H9 (cell line): ENCODE results near the gene TRPC4AP. TPM values are rescaled to one million over a fixed set of nuclear protein-coding genes. Genes with fewer than 3 reads are reported as not detected.

Experiments used
- DNase-seq: peaks from one replicate; pipeline ENCODE4 v3.0.0-alpha.2; 2017
- H2AFZ ChIP-seq: one replicate; pipeline ENCODE4 v1.6.1; 2013; ENCODE audit warnings: mild to moderate bottlenecking, low read length, control low read depth, moderate library complexity
- H2AK5ac ChIP-seq: 2 replicates; pipeline ENCODE4 v1.6.1; 2013; ENCODE audit warnings: low read length, control low read depth, mixed read lengths; ENCODE audit not compliant: insufficient read length
- H2BK120ac ChIP-seq: one replicate; pipeline ENCODE4 v1.6.1; 2013; ENCODE audit warnings: low read depth, mild to moderate bottlenecking, low read length, control low read depth, inconsistent platforms; ENCODE audit not compliant: poor library complexity, severe bottlenecking
- H2BK12ac ChIP-seq: 2 replicates; pipeline ENCODE4 v1.6.1; 2013; ENCODE audit warnings: low read length, control low read depth, mixed read lengths, low read depth; ENCODE audit not compliant: insufficient read length
- H2BK15ac ChIP-seq: 2 replicates; pipeline ENCODE4 v1.6.1; 2013; ENCODE audit warnings: low read depth, low read length, control low read depth
- H2BK20ac ChIP-seq: one replicate; pipeline ENCODE4 v1.6.1; 2013; ENCODE audit warnings: low read depth, mild to moderate bottlenecking, low read length, control low read depth, inconsistent platforms; ENCODE audit not compliant: poor library complexity, severe bottlenecking
- H2BK5ac ChIP-seq: 2 replicates; pipeline ENCODE4 v1.6.1; 2013; ENCODE audit warnings: low read length, control low read depth, mixed read lengths; ENCODE audit not compliant: insufficient read length
- H3K14ac ChIP-seq: 2 replicates; pipeline ENCODE4 v1.6.1; 2013; ENCODE audit warnings: low read length, control low read depth; ENCODE audit not compliant: insufficient read depth
- H3K18ac ChIP-seq: 2 replicates; pipeline ENCODE4 v1.6.1; 2013; ENCODE audit warnings: low read depth, mild to moderate bottlenecking, mixed read lengths, low read length, control low read depth; ENCODE audit not compliant: insufficient read length
- H3K23ac ChIP-seq: 2 replicates; pipeline ENCODE4 v1.6.1; 2013; ENCODE audit warnings: low read length, control low read depth, mixed read lengths, low read depth; ENCODE audit not compliant: insufficient read length
- H3K23me2 ChIP-seq: 2 replicates; pipeline ENCODE4 v1.6.1; 2013; ENCODE audit warnings: low read depth, mild to moderate bottlenecking, mixed read lengths, low read length, control low read depth; ENCODE audit not compliant: insufficient read length, poor library complexity, severe bottlenecking
- H3K27ac ChIP-seq: 2 replicates; pipeline ENCODE4 v1.5.1; 2013; ENCODE audit warnings: low read length, control low read depth, mixed read lengths, low read depth; ENCODE audit not compliant: insufficient read length
- H3K27me3 ChIP-seq: 2 replicates; pipeline ENCODE4 v1.6.1; 2013; ENCODE audit warnings: low read length, control low read depth, inconsistent platforms; ENCODE audit not compliant: insufficient read depth
- H3K4ac ChIP-seq: 2 replicates; pipeline ENCODE4 v1.6.1; 2013; ENCODE audit warnings: low read depth, mild to moderate bottlenecking, control low read depth, inconsistent platforms, low read length, moderate library complexity
- H3K4me1 ChIP-seq: 2 replicates; pipeline ENCODE4 v1.6.1; 2013; ENCODE audit warnings: low read length, control low read depth, inconsistent platforms; ENCODE audit not compliant: insufficient read depth
- H3K4me2 ChIP-seq: 2 replicates; pipeline ENCODE4 v1.6.1; 2013; ENCODE audit warnings: low read length, control low read depth, mixed read lengths; ENCODE audit not compliant: insufficient read length, insufficient read depth
- H3K56ac ChIP-seq: 2 replicates; pipeline ENCODE4 v1.6.1; 2013; ENCODE audit warnings: low read depth, mild to moderate bottlenecking, mixed read lengths, low read length, control low read depth; ENCODE audit not compliant: insufficient read length
- H3K79me1 ChIP-seq: 2 replicates; pipeline ENCODE4 v1.6.1; 2013; ENCODE audit warnings: low read depth, mild to moderate bottlenecking, moderate library complexity, low read length, control low read depth, inconsistent platforms; ENCODE audit not compliant: insufficient read depth, poor library complexity, severe bottlenecking
- H3K79me2 ChIP-seq: 2 replicates; pipeline ENCODE4 v1.6.1; 2013; ENCODE audit warnings: low read length, control low read depth, inconsistent platforms; ENCODE audit not compliant: insufficient read depth
- H3K9ac ChIP-seq: 2 replicates; pipeline ENCODE4 v1.6.1; 2013; ENCODE audit warnings: low read length, control low read depth, mixed read lengths; ENCODE audit not compliant: insufficient read length; ENCODE audit errors: extremely low read depth
- H3K9me3 ChIP-seq: one replicate; pipeline ENCODE4 v1.6.1; 2013; ENCODE audit warnings: low read depth, low read length, inconsistent platforms; ENCODE audit not compliant: control insufficient read depth
- H3T11ph ChIP-seq: one replicate; pipeline ENCODE4 v1.6.1; 2013; ENCODE audit warnings: mild to moderate bottlenecking, low read length, control low read depth, inconsistent platforms
- H4K20me1 ChIP-seq: one replicate; pipeline ENCODE4 v1.6.1; 2013; ENCODE audit not compliant: control insufficient read depth, insufficient read length, insufficient read depth
- H4K5ac ChIP-seq: 2 replicates; pipeline ENCODE4 v1.6.1; 2013; ENCODE audit warnings: low read depth, mild to moderate bottlenecking, mixed read lengths, low read length, control low read depth; ENCODE audit not compliant: insufficient read length
- H4K8ac ChIP-seq: replicated peaks from 2 replicates; pipeline ENCODE4 v1.6.1; 2013; ENCODE audit warnings: low read length, control low read depth, mixed read lengths, low read depth; ENCODE audit not compliant: insufficient read length
- H4K91ac ChIP-seq: 2 replicates; pipeline ENCODE4 v1.6.1; 2013; ENCODE audit warnings: low read depth, mild to moderate bottlenecking, moderate library complexity, mixed read lengths, low read length, control low read depth; ENCODE audit not compliant: insufficient read length
- H3K27ac Mint-ChIP-seq, 3 experiments: 2 replicates in 2 of 3; 3 replicates in 1 of 3; pipeline ENCODE4 v1.8.0; 2020 to 2021; ENCODE audit warnings: mixed read lengths in 3 of 3, mild to moderate bottlenecking in 1 of 3, moderate library complexity in 1 of 3
- H3K27me3 Mint-ChIP-seq: 2 replicates; pipeline ENCODE4 v1.8.0; 2021; ENCODE audit warnings: low read depth, mild to moderate bottlenecking, moderate library complexity, mixed read lengths
- H3K36me3 Mint-ChIP-seq, 3 experiments: 2 replicates in 2 of 3; 3 replicates in 1 of 3; pipeline ENCODE4 v1.8.0; 2020 to 2021; ENCODE audit warnings: low read depth in 3 of 3, mixed read lengths in 3 of 3; ENCODE audit not compliant: insufficient read depth in 1 of 3
- H3K4me1 Mint-ChIP-seq, 2 experiments: 2 replicates each; pipeline ENCODE4 v1.8.0; 2020; ENCODE audit warnings: mixed read lengths in 2 of 2
- H3K4me3 Mint-ChIP-seq, 2 experiments: 2 replicates in 1 of 2; 3 replicates in 1 of 2; pipeline ENCODE4 v1.8.0; 2020 to 2021; ENCODE audit warnings: mild to moderate bottlenecking in 2 of 2, mixed read lengths in 2 of 2, moderate library complexity in 1 of 2
- H3K9me3 Mint-ChIP-seq, 2 experiments: 2 replicates in 1 of 2; 3 replicates in 1 of 2; pipeline ENCODE4 v1.8.0; 2020; ENCODE audit warnings: mild to moderate bottlenecking in 2 of 2, mixed read lengths in 2 of 2, moderate library complexity in 1 of 2
- CTCF ChIP-seq: fragments of 200-600 bp; sonication (generic); conservative IDR thresholded peaks from 3 replicates; pipeline ENCODE4 v1.8.0; 2021; ENCODE audit warnings: antibody characterized with exemption, mild to moderate bottlenecking
- WGBS: extraction: QIAGEN DNeasy Blood & Tissue Kit; methylation state at CpG from one replicate; pipeline ENCODE4 v1.1.7; 2013; ENCODE audit warnings: missing lambda C conversion rate, low lambda C conversion rate, mixed read lengths; ENCODE audit not compliant: insufficient read length; ENCODE audit errors: extremely low coverage; 5-methylcytosine and 5-hydroxymethylcytosine counted together
- total RNA-seq: library from RNA; stranded (reverse); gene quantifications from 2 replicates; pipeline ENCODE4 v1.2.1, GENCODE V29; 2021

The TRPC4AP gene
- total RNA-seq, 1 experiment from 2014 or later: 93.9 TPM

GRCh38 chr20:34994509-34995131, 98.0 kb downstream of the TRPC4AP start:
- Histone ChIP-seq H3K23me2 (no peaks in the 10 kb centered on the region), H3K23ac (no peak overlapping the region), H4K8ac (no peak overlapping the region), H3K14ac (no peak overlapping the region), H4K20me1 (no peaks in the 10 kb centered on the region), H4K5ac (no peak overlapping the region), H2BK120ac (no peak overlapping the region), H3T11ph (no peak overlapping the region), H3K4me1 (no peaks in the 10 kb centered on the region), H2BK12ac (no peak overlapping the region), H3K27ac (no peak overlapping the region), H3K9ac (no peak overlapping the region), H2BK5ac (no peak overlapping the region), H3K4ac (no peak overlapping the region), H3K56ac (no peak overlapping the region), H3K4me2 (no peak overlapping the region), H2AFZ (no peak overlapping the region), H3K18ac (no peak overlapping the region), H3K79me1 (no peaks in the 10 kb centered on the region), H3K9me3 (no peaks in the 10 kb centered on the region), H2AK5ac (no peak overlapping the region), H3K27me3 (no peaks in the 10 kb centered on the region), H2BK20ac (no peak overlapping the region), H2BK15ac (no peak overlapping the region), H3K79me2 (no peaks in the 10 kb centered on the region), H4K91ac (no peak overlapping the region)
- Mint-ChIP-seq H3K9me3 (no peaks in the 10 kb centered on the region; a peak in 1 of 5 replicates), H3K36me3 (peaks cover 8 to 48% (median 32%) of the 10 kb centered on the region in 3 experiments; a peak in 6 of 7 replicates), H3K4me3 (no peak overlapping the region; a peak in 1 of 5 replicates), H3K27ac (no peak overlapping the region; a peak in 1 of 7 replicates), H3K27me3 (peaks cover 2% of the 10 kb centered on the region), H3K4me1 (peaks cover 0 to 3% of the 10 kb centered on the region in 2 experiments; a peak in 2 of 4 replicates)
- TF ChIP-seq CTCF: no peak
- no peak for DNase-seq
- no CpG with 5 or more reads among the region's 14 CpGs for WGBS
